Measurements from ENCODE around the gene CBLB.

Gene CBLB

DNA sequence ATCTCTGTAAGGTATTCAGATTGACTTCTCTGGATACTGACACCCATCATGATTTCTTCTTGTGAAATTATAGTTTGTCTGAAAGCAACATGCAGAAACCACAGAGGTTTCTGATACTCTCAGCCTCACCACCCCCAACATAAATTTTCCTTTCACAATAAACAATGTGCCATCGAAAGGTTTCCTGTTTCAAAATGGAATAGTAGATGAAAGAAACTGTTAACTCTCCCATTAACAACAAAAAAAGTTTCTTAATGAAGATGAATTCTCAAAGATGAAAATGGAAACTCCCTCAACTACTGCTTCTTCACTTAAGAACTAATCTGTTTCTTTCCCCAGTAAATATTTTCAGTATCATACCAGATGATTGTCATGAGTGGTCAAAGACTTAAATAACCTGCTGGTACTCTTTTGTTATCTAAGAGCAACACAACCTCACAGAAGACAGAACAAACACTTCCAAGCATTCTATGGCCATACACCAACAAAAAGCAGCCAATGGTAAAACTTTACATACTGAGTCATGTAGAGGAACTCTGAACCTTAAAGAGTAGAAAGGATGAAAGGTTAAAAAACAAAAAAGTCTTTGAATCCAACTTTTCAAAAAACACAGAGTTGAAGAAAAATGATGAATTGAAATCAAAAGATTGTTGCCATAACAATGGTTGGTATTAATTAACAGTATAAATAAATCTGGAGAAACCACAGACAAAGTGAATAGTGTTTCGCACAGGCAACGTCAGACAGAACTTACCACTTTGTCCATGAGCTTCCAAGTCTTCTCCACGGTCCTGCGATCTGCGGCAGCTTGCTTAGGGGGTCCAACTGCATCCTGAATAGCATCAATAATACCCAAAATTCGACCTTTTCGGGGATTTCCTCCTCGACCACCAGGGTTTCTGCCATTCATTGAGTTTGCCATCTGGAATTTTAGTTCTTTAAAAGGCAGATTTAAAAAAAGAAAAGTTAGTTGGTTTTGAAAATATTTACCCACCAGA, 1.9 kb downstream of the CBLB start:
- DNase-seq (ENCODE audit: low read depth in 2 of 2) = peak; percentile 68 to 71
- TF ChIP-seq, protein P1, sequence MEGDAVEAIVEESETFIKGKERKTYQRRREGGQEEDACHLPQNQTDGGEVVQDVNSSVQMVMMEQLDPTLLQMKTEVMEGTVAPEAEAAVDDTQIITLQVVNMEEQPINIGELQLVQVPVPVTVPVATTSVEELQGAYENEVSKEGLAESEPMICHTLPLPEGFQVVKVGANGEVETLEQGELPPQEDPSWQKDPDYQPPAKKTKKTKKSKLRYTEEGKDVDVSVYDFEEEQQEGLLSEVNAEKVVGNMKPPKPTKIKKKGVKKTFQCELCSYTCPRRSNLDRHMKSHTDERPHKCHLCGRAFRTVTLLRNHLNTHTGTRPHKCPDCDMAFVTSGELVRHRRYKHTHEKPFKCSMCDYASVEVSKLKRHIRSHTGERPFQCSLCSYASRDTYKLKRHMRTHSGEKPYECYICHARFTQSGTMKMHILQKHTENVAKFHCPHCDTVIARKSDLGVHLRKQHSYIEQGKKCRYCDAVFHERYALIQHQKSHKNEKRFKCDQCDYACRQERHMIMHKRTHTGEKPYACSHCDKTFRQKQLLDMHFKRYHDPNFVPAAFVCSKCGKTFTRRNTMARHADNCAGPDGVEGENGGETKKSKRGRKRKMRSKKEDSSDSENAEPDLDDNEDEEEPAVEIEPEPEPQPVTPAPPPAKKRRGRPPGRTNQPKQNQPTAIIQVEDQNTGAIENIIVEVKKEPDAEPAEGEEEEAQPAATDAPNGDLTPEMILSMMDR (IDR thresholded peaks at IDR 0.05; ENCODE audit: low read depth, low read length) = no peak
- peak overlapping the region; percentile 92 to 93 for H3K4me3 ChIP-seq (replicated peaks in 1 of 2; ENCODE audit: low read depth in 2 of 2, low read length in 2 of 2)

DNA sequence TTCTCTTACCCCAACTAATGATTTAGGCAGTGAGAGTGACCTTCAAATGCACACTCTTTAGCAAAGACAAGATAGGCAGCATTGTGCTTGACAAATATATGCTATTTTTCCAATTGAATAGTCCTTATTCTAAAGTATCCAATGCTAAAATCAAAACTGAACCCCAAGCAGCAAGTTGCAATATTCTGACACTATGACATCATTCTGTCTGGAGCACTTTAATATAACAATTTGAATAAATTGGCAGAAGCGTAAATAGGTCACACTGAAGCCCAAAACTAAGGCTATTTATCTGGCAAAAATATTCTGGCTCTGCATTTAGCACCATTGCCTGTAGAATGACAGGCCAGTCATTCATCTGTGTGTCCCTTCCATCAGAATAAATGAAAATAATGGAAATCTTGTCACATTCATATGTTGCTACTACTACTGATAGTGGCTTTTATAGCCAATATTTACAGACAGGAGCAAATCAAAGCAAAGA, 2.9 kb downstream of the CBLB start:
- peak overlapping the region; percentile 92 to 93 for H3K4me3 ChIP-seq (replicated peaks in 1 of 2; ENCODE audit: low read depth in 2 of 2, low read length in 2 of 2)
- TF ChIP-seq, protein P1 (IDR thresholded peaks at IDR 0.05; ENCODE audit: low read depth, low read length) = no peak
- no peak for DNase-seq (ENCODE audit: low read depth in 2 of 2)

DNA sequence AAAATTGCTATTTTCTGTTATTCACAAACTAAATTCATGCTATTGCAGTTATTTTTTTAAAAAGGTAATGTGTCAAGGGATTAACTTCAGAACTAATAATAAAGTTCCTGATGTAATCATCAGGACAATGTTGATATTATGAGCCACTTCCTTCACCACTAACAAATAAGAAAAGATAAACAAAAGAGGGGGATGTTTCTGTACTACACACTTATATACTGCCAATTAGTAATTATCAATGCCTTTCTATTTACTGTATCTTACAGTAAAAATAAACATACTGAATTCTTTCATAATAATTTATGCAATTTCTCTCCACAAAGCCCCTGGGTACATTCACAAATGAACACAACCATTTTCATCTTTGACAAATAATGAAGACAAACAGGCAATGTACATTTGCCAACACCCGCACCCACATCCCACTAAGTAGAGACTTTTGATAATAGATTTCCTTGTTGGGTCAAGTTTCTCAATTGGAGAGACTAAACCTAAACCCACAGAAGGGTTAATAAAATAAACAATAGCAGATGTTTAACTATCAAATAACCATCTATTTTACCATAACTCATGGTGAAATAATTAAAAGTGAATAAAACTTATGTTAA, 3.7 kb downstream of the CBLB start:
- peak overlapping the region; percentile 92 to 93 for H3K4me3 ChIP-seq (replicated peaks in 1 of 2; ENCODE audit: low read depth in 2 of 2, low read length in 2 of 2)
- TF ChIP-seq, protein P1 (IDR thresholded peaks at IDR 0.05; ENCODE audit: low read depth, low read length) = no peak
- DNase-seq (ENCODE audit: low read depth in 2 of 2) = peak in 1 of 2 donors; percentile 45

DNA sequence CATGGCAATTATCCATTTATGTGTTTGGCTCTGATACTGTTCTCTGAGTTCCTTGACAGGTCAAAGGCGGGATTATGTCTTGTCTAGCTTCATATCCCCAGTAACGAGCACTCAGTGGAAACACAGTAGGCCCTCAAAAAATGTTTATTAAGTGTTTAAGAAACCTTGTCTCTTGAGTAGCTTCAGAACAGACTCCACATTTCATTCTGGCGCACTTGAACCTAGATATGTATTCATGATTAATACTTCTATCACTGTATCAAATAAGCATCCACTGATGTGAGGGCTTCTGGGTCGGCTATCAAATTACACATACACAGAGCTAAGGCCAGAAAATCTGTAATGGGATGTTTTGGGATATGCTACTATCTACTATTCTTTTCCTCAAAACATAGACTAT, 4.6 kb downstream of the CBLB start:
- no peak overlapping the region for H3K4me3 ChIP-seq (replicated peaks in 1 of 2; ENCODE audit: low read depth in 2 of 2, low read length in 2 of 2)
- DNase-seq (ENCODE audit: low read depth in 2 of 2) = no peak
- TF ChIP-seq, protein P1 (IDR thresholded peaks at IDR 0.05; ENCODE audit: low read depth, low read length) = no peak

DNA sequence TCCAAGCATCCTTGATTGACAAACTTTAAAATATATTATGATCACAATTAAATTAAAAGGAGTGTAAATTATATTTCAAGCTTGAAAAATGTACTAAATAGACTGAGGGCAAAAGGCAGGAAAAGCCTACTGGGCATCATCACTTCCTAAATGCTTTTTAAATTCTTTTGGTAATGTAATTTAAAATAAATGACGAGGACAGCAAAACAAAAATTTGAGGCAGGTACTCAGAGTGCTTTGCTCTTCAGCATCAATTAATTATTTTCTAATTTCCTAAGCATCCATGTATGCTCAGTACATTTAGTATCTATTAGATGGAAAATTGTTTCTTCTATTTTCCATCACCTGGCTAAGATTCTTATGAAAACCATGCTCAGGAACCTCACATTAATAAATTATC, 5.2 kb downstream of the CBLB start:
- no peak overlapping the region for H3K4me3 ChIP-seq (replicated peaks in 1 of 2; ENCODE audit: low read depth in 2 of 2, low read length in 2 of 2)
- DNase-seq (ENCODE audit: low read depth in 2 of 2) = no peak
- TF ChIP-seq, protein P1 (IDR thresholded peaks at IDR 0.05; ENCODE audit: low read depth, low read length) = no peak

DNA sequence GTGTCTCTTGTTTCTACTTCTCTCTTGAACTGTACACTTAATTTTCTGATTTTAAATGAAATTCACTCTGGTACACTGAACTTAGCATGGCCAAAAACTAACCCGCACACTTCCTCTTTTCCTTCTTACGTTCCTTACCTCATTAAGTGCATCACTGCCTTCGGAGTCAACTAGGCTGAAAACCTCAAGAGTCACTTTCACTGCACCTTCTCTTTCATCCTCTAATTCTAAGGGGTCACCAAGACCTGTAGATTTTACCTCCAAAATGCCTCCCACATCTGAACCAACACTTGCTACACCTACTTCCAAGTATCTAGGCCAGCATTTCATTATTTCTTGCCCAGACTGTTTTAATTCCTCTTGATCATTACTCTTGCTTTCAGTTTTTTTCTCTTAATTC, 6.6 kb downstream of the CBLB start:
- DNase-seq (ENCODE audit: low read depth in 2 of 2) = no peak
- TF ChIP-seq, protein P1 (IDR thresholded peaks at IDR 0.05; ENCODE audit: low read depth, low read length) = no peak
- no peak overlapping the region for H3K4me3 ChIP-seq (replicated peaks in 1 of 2; ENCODE audit: low read depth in 2 of 2, low read length in 2 of 2)
